ENCODE data around the gene MSI2. TPM values are rescaled to one million over a fixed set of nuclear protein-coding genes. Genes with fewer than 3 reads are reported as not detected.

The MSI2 gene
- total and polyA plus RNA-seq, 2 experiments from 2014 or later: 4.3 to 17.9 TPM

DNA sequence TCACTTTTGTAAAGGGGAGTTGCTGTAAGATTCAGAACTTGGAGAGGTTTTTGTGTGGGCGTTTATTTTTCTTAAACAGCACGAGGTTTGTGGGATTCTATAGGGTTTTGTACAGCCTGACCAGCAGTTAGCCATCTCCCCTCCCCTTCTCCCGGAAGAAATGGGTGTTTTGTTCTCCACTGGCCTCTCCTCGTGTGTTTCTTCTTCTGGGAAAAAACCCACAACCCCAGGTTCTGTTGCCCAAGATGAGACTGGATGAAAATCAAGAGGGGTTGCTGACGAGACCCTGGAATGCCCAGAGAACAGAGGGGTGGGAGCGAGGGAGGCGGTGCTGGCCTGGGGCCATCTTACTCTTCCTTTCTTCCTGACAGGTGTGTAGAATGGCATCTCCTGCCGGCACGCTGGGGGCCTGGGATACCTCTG is 186.1 kb downstream of the MSI2 start:
- no peaks in the 10 kb centered on the region for H4K20me1 ChIP-seq (ENCODE audit: insufficient read depth)
- H3K27ac ChIP-seq: no peak overlapping the region
- H3K9ac ChIP-seq: no peak overlapping the region
- no peak overlapping the region for H3K4me3 ChIP-seq
- H3K4me1 ChIP-seq (ENCODE audit: insufficient read depth): peaks cover 10% of the 10 kb centered on the region
- no peaks in the 10 kb centered on the region for H3K9me3 ChIP-seq (ENCODE audit: low read depth)
- no peaks in the 10 kb centered on the region for H3K36me3 ChIP-seq (ENCODE audit: low read depth)
- 73 to 77% methylated on average over 9 of the region's 9 CpGs for WGBS, 2 experiments (ENCODE audit: low coverage in 1 of 2, low lambda C conversion rate in 2 of 2, missing lambda C conversion rate in 2 of 2)
- no peak overlapping the region for H2AFZ ChIP-seq
- DNase-seq: peak; percentile 7
- H3K79me2 ChIP-seq (ENCODE audit: insufficient read depth): no peaks in the 10 kb centered on the region
- no peak for TF ChIP-seq EZH2phosphoT487 (IDR thresholded peaks at IDR 0.05; ENCODE audit: insufficient read depth, low read depth)
- no peak for TF ChIP-seq EZH2 (IDR thresholded peaks at IDR 0.05; ENCODE audit: insufficient read depth, poor library complexity, severe bottlenecking)
- H3K27me3 ChIP-seq (replicated peaks; ENCODE audit: insufficient read depth): no peaks in the 10 kb centered on the region
- no peaks in the 10 kb centered on the region for H3K9me2 ChIP-seq (ENCODE audit: insufficient read depth)
- peaks cover 6% of the 10 kb centered on the region; the same call in 1 of the 2 replicates for H3F3A ChIP-seq (ENCODE audit: insufficient read depth)
- no peak overlapping the region for H3K4me2 ChIP-seq (ENCODE audit: unreplicated experiment)
- in situ Hi-C loops (cut with MboI): no loop called here

DNA sequence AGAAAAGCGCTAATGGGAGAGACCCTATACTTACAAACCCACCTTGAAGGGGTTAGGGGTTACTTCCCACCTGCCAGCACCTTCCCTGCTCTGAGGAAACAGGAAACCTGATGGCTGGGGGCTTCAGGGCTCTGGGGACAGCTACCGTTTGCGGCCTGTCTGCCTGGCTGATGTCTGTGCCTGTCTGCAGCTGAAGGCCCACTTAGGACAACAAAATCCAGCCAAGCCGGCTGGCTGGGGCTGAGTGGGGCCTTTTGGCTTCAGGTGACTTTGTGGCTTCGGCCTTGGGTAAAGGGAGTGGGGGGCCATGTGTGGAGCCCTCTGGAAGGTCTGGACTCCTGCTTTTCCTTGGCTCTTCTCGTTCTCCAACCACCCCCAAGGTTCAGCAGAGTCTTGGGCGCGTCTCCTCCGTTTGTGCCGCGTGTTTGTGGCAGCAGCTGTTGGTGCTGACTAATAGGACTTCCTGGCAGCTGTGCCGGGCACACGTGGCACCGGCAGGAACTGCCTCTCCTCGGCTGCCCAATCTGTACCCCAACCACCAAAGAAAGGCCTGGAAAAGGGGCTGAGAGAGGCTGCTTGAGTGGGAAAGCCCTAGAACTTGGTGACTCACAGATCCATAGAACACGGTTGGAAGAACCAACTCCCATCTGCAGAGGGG is 186.7 kb downstream of the MSI2 start:
- Histone ChIP-seq H3K9ac (no peak overlapping the region), H2AFZ (no peak overlapping the region), H4K20me1 (ENCODE audit: insufficient read depth) (no peaks in the 10 kb centered on the region), H3K4me1 (ENCODE audit: insufficient read depth) (peaks cover 10% of the 10 kb centered on the region), H3K27me3 (replicated peaks; ENCODE audit: insufficient read depth) (no peaks in the 10 kb centered on the region), H3K4me3 (no peak overlapping the region), H3K9me3 (ENCODE audit: low read depth) (no peaks in the 10 kb centered on the region), H3K27ac (no peak overlapping the region), H3K9me2 (ENCODE audit: insufficient read depth) (no peaks in the 10 kb centered on the region), H3K36me3 (ENCODE audit: low read depth) (no peaks in the 10 kb centered on the region), H3K79me2 (ENCODE audit: insufficient read depth) (no peaks in the 10 kb centered on the region), H3F3A (ENCODE audit: insufficient read depth) (peaks cover 6% of the 10 kb centered on the region; the same call in 1 of the 2 replicates), H3K4me2 (ENCODE audit: unreplicated experiment) (no peak overlapping the region)
- in situ Hi-C loops (cut with MboI): no loop called here
- 59 to 73% methylated on average over 16 of the region's 16 CpGs for WGBS, 2 experiments (ENCODE audit: low coverage in 1 of 2, low lambda C conversion rate in 2 of 2, missing lambda C conversion rate in 2 of 2)
- DNase-seq: peak; percentile 62
- TF ChIP-seq EZH2 (IDR thresholded peaks at IDR 0.05; ENCODE audit: insufficient read depth, poor library complexity, severe bottlenecking) (no peak), EZH2phosphoT487 (IDR thresholded peaks at IDR 0.05; ENCODE audit: insufficient read depth, low read depth) (no peak)

GRCh38 chr17:57443781-57444180 is 187.5 kb downstream of the MSI2 start:
- H3K79me2 ChIP-seq (ENCODE audit: insufficient read depth): no peaks in the 10 kb centered on the region
- no peaks in the 10 kb centered on the region for H3K27me3 ChIP-seq (replicated peaks; ENCODE audit: insufficient read depth)
- no peaks in the 10 kb centered on the region for H3K9me2 ChIP-seq (ENCODE audit: insufficient read depth)
- no peaks in the 10 kb centered on the region for H3K9me3 ChIP-seq (ENCODE audit: low read depth)
- no peak overlapping the region for H2AFZ ChIP-seq
- no peak overlapping the region for H3K9ac ChIP-seq
- peaks cover 10% of the 10 kb centered on the region for H3K4me1 ChIP-seq (ENCODE audit: insufficient read depth)
- no peaks in the 10 kb centered on the region for H3K36me3 ChIP-seq (ENCODE audit: low read depth)
- H3K4me3 ChIP-seq: no peak overlapping the region
- no peak for TF ChIP-seq EZH2 (IDR thresholded peaks at IDR 0.05; ENCODE audit: insufficient read depth, poor library complexity, severe bottlenecking)
- TF ChIP-seq EZH2phosphoT487 (IDR thresholded peaks at IDR 0.05; ENCODE audit: insufficient read depth, low read depth): no peak
- no peak overlapping the region for H3K27ac ChIP-seq
- no peak overlapping the region for H3K4me2 ChIP-seq (ENCODE audit: unreplicated experiment)
- WGBS, 2 experiments (ENCODE audit: low coverage in 1 of 2, low lambda C conversion rate in 2 of 2, missing lambda C conversion rate in 2 of 2): 90 to 93% methylated on average over 5 of the region's 5 CpGs
- no peaks in the 10 kb centered on the region for H4K20me1 ChIP-seq (ENCODE audit: insufficient read depth)
- peaks cover 6% of the 10 kb centered on the region; the same call in 1 of the 2 replicates for H3F3A ChIP-seq (ENCODE audit: insufficient read depth)
- in situ Hi-C loops (cut with MboI): no loop called here
- no peak for DNase-seq

- H3K4me2 ChIP-seq (ENCODE audit: unreplicated experiment): no peak overlapping the region
- no peaks in the 10 kb centered on the region for H3K36me3 ChIP-seq (ENCODE audit: low read depth)
- no peak overlapping the region for H3K9ac ChIP-seq
- in situ Hi-C loops (cut with MboI): no loop called here
- no peaks in the 10 kb centered on the region for H3K79me2 ChIP-seq (ENCODE audit: insufficient read depth)
- H2AFZ ChIP-seq: no peak overlapping the region
- H3K9me3 ChIP-seq (ENCODE audit: low read depth): no peaks in the 10 kb centered on the region
- peaks cover 10% of the 10 kb centered on the region for H3K4me1 ChIP-seq (ENCODE audit: insufficient read depth)
- no peaks in the 10 kb centered on the region for H3K27me3 ChIP-seq (replicated peaks; ENCODE audit: insufficient read depth)
- H3K4me3 ChIP-seq: no peak overlapping the region
- TF ChIP-seq EZH2phosphoT487 (IDR thresholded peaks at IDR 0.05; ENCODE audit: insufficient read depth, low read depth) (no peak), EZH2 (IDR thresholded peaks at IDR 0.05; ENCODE audit: insufficient read depth, poor library complexity, severe bottlenecking) (no peak)
- 87 to 91% methylated on average over 13 of the region's 13 CpGs for WGBS, 2 experiments (ENCODE audit: low coverage in 1 of 2, low lambda C conversion rate in 2 of 2, missing lambda C conversion rate in 2 of 2)
- H3K9me2 ChIP-seq (ENCODE audit: insufficient read depth): no peaks in the 10 kb centered on the region
- DNase-seq: no peak
- no peaks in the 10 kb centered on the region for H4K20me1 ChIP-seq (ENCODE audit: insufficient read depth)
- peaks cover 6% of the 10 kb centered on the region; the same call in 1 of the 2 replicates for H3F3A ChIP-seq (ENCODE audit: insufficient read depth)
- H3K27ac ChIP-seq: no peak overlapping the region
Measured at GRCh38 chr17:57444682-57445450, 188.5 kb downstream of the MSI2 start.

Measured in GM23248 (cell line).